Stimulated activated CD4-positive, alpha-beta T cell treated with anti-CD3 and anti-CD28 coated beads, Interleukin-4, amount 100 ng/mL, for 48 hours (primary cell): Measurements from ENCODE around the gene CISD3.

ENCODE experiments used
- DNase-seq, 2 donors: peaks; one replicate each; pipeline ENCODE4 v3.0.0-alpha.2; 2020; ENCODE audit warnings: low read depth in 2 of 2

CISD3 gene

DNA sequence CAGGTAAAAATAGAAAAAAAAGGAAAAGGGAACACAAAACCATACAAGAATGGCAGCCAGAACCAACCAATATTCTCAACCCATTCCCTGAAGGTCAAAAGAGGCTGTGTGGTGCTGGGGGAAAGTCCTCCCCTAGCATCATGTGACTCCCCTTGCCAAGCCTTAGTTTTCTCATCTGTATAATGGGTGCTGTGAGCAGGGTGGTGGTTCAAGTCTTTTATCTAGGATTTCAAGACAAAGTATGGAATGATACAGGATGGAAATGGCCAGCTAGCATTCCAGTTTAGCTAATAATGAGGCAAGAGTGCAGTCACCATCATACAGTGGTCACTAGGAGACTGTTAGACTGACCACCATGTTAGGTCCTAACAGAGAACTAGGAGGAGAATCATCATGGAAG lies 43.1 kb downstream of the CISD3 start:
- DNase-seq = no peak

DNA sequence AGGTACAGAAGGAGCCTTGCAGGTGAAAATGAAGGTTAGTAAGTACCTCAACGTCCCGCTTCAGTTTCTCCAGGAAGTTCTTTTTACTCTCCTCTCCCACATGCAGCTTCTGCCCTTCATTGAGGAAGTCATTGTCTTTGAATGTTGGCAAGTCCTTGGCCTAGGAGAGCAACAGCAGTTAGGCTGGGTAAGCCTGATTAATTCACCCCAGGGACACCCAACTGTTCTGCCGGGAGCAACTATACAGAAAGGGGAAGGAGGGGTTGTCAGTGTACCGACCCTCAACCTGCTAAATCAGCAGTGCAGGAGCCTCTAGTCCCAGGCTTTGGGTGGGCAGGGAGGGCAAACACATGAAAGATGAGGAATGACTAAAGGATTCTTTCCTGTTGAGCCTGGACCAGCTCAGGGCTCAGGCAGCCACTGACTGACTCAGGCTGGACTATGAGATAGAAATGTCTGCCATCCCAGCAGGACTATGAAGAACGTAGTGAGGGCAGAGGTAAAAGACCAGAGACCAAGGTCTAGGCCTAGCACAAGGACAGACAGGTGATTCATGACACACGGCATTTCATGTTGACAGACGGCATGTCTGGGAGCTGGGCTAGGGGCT lies 47.6 kb downstream of the CISD3 start:
- DNase-seq = no peak

GRCh38 chr17:38779965-38780752 lies 50.0 kb downstream of the CISD3 start:
- no peak for DNase-seq

DNA sequence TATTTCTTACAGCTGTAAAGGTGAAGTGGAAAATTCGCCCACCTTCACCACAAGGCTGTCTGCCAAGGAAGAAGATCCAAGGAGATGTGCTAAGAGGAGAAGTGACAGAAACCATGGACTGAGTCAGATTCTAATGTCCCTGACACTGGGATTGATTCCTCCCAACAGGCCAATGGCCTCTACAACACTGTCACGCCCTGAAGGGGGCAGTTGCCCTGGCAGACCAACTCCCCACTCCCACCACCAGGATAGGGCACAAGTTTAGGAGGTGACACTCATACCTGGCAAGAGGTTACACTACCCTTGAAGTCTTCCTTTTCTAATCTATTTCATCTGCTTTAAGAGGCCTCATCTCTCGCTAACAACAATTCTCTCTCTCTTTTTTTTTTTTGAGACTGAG lies 53.1 kb downstream of the CISD3 start:
- no peak for DNase-seq
